RCC 7860 (cell line): Measurements from ENCODE around the gene GPBP1L1.

ENCODE experiments used
- DNase-seq: peaks from one replicate; pipeline ENCODE4 v3.0.0-alpha.2; 2015; ENCODE audit warnings: low spot score
- FAIRE-seq: peaks from 2 replicates; lab custom pipeline; 2012; peaks lifted over from hg19 to GRCh38; lab: Jason Lieb, UNC

GPBP1L1 gene

DNA sequence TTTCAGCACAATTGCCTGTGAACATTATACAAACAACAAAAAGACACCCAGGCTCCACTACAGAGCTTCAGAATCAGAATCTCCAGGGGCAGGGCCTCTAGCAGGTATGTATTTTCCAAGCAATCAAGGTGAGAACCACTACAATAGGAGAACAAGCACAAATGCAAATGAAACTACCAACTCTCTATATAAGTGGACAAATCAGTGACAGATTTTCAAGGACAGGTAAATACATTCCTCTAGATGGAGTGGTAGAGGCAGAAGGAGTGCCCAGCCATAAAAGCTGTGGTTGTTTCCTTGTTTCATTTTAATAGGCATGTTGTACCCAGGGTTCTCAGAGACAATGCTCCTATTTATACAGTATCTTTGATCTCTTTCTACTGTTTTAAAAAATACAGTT lies 42.4 kb downstream of the GPBP1L1 start:
- FAIRE-seq, result no peak
- no peak for DNase-seq

DNA sequence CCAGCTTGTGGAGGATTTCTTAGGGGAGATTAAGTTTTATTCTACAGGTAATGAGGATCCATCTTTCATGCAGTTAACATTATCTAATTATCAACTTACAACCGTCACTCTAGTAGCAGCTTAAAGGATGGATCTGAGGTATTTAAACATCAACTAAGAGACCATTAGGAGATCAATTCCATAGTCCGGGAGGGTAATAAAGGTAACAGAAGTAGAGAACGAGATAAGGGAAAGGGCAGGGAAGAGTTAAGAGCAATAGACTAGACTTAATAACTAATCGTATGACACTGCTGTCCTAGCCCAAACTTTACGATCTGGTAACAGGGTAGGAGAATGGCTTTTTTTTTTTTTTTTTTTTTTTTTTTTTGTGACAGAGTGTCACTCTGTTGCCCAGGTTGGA lies 43.0 kb downstream of the GPBP1L1 start:
- no peak for FAIRE-seq

DNA sequence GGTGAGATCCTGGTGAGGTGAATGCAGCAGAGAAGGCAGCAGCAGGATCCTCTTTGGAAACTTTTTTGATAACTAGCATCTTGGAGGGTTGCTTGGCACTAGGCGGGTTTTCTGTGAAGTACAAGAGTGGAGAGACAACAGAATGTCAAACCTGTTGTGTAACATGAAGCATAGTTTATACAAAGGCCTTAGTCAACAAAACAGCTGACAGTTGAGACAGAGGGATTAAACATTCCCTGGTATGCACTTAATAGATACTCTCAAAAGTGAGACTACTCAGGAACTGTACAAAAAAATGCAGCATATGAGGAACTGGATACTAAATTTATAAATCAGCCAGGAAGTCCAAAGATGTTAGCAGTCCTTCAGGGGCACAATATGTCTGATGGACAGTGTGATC lies 46.0 kb downstream of the GPBP1L1 start:
- FAIRE-seq (no peak), DNase-seq (no peak)

More for the DNA sequence above, 43.0 kb downstream of the GPBP1L1 start:
- no peak for DNase-seq

GRCh38 chr1:45635211-45635610 lies 51.1 kb downstream of the GPBP1L1 start:
- no peak for FAIRE-seq
- DNase-seq, result no peak

DNA sequence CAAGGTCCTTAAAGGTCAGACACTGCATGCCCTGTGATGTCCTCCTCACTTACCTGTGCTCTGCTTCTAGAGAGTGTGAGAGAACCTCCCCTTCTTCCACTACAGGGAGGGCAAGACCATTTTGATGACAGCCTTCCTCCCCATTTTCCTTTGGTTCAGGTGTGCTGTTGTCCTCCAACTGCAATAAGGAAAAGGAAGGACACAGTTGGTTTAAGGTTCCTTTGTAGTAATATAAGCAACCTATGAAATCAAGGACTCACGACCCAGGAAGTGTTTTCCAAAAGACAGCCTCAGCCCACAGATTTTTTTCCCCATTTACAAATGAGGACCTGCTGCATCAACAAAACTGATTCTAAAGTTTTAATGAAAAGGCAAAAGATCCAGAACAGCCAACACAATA lies 55.9 kb downstream of the GPBP1L1 start:
- FAIRE-seq (no peak), DNase-seq (no peak)

- FAIRE-seq (no peak), DNase-seq (no peak)
Observed at GRCh38 chr1:45629035-45629434, 57.3 kb downstream of the GPBP1L1 start.

DNA sequence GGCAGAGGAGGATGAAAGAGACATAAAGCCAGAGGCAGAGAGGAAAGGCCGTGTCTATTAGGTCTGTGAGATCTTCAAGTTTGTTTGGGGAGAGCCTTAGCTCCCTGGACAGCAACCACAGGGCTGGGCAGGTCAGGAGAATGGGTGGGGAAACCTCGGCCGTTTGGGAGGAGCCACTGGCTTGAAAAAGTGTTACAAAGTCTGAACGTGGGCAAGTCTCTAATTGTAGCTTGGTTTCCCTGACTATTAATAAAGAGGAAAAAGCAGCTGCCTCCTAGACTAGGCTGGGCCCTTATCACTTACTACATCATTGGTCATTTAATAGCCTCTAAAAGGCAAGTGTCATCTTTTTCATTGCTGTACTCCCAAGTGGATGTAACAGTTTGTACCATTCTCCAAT lies 62.4 kb downstream of the GPBP1L1 start, which contains the start of gene CCDC17:
Gene CCDC17 (minus strand): TSS at position 83 of the 400 bp plus-strand sequence. CDS start 145 bp downstream, outside the sequence.
- DNase-seq, result no peak
- FAIRE-seq, result no peak

GRCh38 chr1:45622524-45623394 lies 63.6 kb downstream of the GPBP1L1 start:
- FAIRE-seq (no peak), DNase-seq (no peak)

DNA sequence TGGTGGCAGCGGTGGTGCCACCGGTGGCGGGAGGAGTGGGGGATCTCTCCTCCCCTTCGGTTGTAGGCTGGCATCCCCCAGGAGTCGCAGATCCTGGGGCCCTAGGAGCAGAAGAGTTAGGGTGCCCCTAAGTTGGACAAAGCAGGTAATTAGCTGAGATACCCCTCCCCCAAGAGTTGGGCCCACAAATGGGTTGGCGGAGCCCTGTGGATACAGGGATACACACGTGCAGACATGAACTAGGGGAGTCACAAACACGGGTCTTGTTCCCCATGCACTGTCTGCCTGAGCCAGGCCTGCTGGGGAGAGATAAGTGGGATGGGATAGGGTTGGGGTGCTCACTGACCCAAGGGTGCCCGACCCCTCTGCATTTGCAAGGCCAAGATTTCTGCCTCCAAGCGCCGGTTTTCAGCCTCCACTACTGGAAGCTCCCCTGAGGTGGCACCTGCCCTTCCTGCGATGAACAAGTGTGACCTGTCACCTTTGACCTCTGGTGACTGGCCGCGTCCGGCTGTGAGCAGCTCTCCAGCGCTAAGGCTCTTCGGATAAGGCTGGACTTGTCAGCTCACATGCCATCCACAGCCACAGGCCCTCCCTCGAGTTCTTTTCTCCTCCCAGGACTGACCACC lies 64.3 kb downstream of the GPBP1L1 start:
- FAIRE-seq, result no peak
- no peak for DNase-seq

- FAIRE-seq, result no peak
- DNase-seq, result no peak
Observed at GRCh38 chr1:45621501-45621836, 64.9 kb downstream of the GPBP1L1 start.

DNA sequence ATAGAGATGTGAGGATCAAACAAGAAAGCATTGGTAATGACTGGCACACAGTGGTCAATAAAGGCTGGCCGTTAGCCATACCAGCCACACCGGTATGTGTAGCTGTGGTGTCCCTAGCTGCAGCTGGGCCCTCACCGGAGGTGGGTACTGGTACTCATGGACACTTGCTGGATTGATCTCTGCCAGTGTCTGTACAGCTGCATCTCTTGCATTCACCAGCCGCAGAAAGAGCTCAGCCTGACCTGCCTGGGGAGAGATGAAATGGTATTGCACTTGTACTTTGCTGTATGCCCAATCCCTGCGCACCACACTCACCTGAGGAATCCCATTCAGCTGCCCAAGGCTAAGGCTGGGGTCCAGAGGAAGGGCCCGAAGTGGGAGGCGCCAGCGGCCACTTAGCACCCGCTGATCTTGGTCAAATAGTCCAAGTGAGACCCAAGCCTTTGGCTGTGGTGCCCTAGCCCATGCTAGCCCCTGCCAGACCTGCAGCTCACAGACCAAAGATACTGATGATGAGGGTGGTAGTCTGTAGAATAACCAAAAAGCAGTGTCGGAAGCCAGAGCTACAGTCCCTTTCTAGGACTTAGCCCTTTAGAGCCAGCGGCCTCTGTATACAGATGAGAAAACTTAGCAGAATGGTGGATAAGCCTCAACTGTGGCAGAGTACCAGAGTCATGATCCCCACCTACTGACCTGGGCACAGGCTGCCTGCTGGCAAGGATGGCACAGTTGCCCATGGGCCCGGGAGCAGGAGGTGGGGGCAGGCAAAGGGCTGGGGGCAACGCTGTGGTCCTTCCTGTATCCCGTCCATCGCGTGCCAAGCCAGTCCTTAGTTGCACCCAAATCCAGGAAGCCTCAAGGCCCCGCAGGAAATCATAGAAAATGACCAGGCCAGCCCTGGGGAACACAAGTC lies 65.5 kb downstream of the GPBP1L1 start:
- DNase-seq, result no peak
- no peak for FAIRE-seq

DNA sequence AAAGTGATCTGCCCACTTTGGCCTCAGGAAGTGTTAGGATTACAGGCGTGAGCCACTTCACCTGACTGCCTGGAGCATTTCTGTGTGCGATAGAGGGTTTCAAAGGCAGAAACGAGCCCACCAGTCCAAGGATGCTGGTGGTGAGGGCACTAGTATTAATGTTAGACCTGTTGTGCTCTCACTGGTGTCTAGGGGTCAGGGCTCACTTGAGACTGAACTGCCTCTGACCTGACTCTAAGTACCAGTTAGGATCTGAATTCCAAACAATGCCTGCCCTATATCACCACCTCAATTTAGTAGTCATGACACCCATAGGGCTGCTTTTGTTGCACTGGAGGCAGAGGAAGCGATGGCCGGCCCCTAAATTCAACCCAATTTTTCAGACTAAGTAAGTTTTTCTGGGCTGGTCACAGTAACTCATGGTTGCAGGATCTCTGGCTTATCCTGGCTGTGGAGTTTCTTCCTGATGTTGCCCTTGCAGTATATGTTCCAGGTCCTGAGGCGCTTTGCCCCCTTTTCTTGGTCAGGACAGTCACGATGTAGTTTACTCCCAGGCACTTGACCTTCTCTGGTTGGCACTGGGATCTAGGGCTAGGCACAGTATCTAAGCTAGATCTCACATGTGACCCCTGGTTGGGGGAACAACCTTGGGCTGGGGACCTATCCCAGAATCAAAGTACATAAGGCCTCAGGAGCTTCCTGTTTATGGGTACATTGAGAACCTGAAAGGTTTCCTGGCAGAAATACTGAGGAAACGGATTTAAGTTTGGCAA lies 67.0 kb downstream of the GPBP1L1 start:
- DNase-seq (no peak), FAIRE-seq (no peak)

- no peak for FAIRE-seq
Observed at GRCh38 chr1:45617618-45618017, 68.7 kb downstream of the GPBP1L1 start.

GRCh38 chr1:45615885-45616284 lies 70.4 kb downstream of the GPBP1L1 start:
- no peak for DNase-seq
- FAIRE-seq, result no peak

More at GRCh38 chr1:45617618-45618017, 68.7 kb downstream of the GPBP1L1 start:
- no peak for DNase-seq

GRCh38 chr1:45612941-45613579 lies 73.3 kb downstream of the GPBP1L1 start:
- DNase-seq, result no peak
- FAIRE-seq, result no peak

DNA sequence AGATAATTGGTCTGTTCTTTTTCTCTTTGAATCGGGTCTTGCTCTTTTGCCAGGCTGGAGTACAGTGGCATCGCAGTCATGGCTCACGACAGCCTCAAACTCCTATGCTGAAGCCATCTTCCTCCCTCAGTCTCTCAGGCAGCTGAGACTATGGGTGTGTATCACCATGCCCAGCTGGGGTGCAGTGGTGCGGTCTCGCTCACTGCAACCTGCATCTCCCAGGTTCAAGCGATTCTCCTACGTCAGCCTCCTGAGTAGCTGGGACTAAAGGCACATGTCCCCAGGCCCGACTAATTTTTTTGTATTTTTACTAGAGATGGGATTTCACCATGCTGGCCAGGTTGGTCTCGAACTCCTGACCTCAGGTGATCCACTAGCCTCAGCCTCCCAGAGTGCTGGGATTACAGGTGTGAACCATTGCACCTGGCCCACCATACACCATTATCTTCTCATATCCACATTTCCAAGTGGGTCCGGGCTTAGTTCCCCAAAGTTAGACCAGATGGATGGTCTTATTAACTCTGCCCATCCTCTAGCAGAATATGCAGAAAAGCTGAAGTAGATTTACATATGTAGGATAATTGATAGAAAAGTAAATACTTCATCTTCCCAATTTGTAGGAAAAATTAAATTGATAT lies 75.6 kb downstream of the GPBP1L1 start:
- FAIRE-seq, result no peak
- DNase-seq, result no peak

DNA sequence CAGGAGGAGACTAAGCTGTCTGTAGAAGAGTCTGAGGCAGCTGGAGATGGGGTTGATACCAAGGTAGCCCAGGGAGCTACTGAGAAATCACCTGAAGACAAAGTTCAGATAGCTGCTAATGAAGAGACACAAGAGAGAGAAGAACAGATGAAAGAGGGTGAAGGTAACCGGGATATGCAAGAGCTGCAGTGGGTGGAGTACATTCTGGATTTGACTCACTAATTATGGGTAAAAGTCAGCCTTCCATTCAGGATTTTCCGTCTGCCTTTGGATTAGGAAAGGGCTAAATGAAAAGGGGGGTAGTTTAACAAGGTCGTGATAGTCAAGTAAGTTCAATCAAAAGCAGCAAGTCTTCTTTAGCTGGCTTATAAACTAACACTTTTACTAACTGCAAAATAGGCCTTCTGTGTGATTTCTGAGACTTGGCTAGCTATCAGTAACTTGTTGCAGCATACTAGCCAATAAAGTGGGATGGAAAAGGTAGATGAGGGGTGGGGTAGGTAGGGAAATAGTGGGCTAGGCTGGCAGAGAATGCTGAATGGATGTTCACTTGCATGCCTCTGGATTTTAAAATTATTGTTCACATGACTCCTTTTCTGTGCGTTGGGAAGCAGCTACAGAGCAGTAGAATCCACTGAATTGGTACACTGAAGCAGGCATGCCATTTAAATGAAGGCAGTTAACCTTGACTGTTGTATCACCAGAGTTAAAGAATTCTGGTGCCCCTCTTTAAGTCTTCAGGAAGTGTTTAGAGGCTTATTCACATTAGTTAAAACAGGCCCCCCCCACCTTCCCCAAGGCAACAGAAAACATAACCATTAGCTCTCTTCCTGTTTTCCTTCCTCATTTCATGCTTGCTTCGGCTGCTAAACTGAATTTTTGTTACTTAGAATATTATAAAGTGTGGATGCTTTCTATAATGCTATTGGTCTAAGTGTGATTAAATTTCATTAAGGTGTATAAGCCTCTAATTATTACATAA lies 77.9 kb downstream of the GPBP1L1 start:
- DNase-seq, result no peak
- no peak for FAIRE-seq

DNA sequence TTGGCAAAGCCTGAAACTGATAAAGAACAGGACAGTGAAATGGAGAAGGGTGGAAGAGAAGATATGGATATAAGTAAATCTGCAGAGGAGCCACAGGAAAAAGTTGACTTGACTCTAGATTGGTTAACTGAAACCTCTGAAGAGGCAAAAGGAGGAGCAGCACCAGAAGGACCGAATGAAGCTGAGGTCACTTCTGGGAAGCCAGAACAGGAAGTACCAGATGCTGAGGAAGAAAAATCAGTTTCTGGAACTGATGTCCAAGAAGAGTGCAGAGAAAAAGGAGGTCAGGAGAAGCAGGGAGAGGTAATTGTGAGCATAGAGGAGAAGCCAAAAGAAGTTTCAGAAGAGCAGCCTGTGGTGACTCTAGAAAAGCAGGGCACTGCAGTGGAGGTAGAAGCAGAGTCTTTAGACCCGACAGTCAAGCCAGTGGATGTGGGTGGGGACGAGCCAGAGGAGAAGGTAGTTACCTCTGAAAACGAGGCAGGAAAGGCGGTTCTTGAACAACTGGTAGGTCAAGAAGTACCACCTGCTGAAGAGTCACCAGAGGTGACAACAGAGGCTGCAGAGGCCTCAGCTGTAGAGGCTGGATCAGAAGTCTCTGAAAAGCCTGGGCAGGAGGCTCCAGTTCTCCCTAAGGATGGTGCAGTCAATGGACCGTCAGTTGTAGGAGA lies 78.8 kb downstream of the GPBP1L1 start:
- FAIRE-seq (no peak), DNase-seq (no peak)
